AG10803 (cell line): ENCODE measurements around the gene PLAC1.

ENCODE experiments used
- DNase-seq: peaks from one replicate; pipeline ENCODE4 v3.0.0; 2010; ENCODE audit warnings: low read depth
- H3K4me3 ChIP-seq: 2 replicates; pipeline ENCODE4 v1.5.1; 2011; ENCODE audit warnings: mild to moderate bottlenecking, low read length, control low read depth
- CTCF ChIP-seq: conservative IDR thresholded peaks from 2 replicates; pipeline ENCODE4 v1.5.1; 2011; ENCODE audit warnings: mild to moderate bottlenecking, low read length, control low read depth, inconsistent platforms

PLAC1 gene

GRCh38 chrX:134570899-134571298 is 87.4 kb downstream of the PLAC1 start:
- no peak overlapping the region for H3K4me3 ChIP-seq
- no peak for TF ChIP-seq CTCF
- no peak for DNase-seq

GRCh38 chrX:134570509-134570846 is 87.8 kb downstream of the PLAC1 start:
- TF ChIP-seq CTCF: no peak
- DNase-seq: no peak
- no peak overlapping the region for H3K4me3 ChIP-seq

GRCh38 chrX:134569306-134569705 is 89.0 kb downstream of the PLAC1 start:
- no peak overlapping the region for H3K4me3 ChIP-seq
- no peak for TF ChIP-seq CTCF
- DNase-seq: no peak

- no peak for TF ChIP-seq CTCF
- no peak for DNase-seq
- no peak overlapping the region for H3K4me3 ChIP-seq
These were observed 89.8 kb downstream of the PLAC1 start for GRCh38 chrX:134568285-134569016.

- TF ChIP-seq CTCF: no peak
- no peak overlapping the region for H3K4me3 ChIP-seq
- DNase-seq: no peak
These were observed 91.8 kb downstream of the PLAC1 start for GRCh38 chrX:134566506-134566905.

GRCh38 chrX:134562002-134562401 is 96.3 kb downstream of the PLAC1 start:
- TF ChIP-seq CTCF: no peak

GRCh38 chrX:134558133-134558532 is 100.1 kb downstream of the PLAC1 start:
- TF ChIP-seq CTCF: no peak
- DNase-seq: no peak
- H3K4me3 ChIP-seq: no peak overlapping the region

More at GRCh38 chrX:134562002-134562401, 96.3 kb downstream of the PLAC1 start:
- no peak for DNase-seq
- H3K4me3 ChIP-seq: no peak overlapping the region
